Liver (tissue), 9 donors: ENCODE results near the gene TMEM184C. TPM values are rescaled to one million over a fixed set of nuclear protein-coding genes. Genes with fewer than 3 reads are reported as not detected.

ENCODE experiments used
- DNase-seq: peaks from one replicate; pipeline ENCODE4 v3.0.0-alpha.2; 2017; ENCODE audit warnings: low spot score
- H3K27ac ChIP-seq, 2 donors: one replicate each; pipeline ENCODE4 v1.7.0; 2013; ENCODE audit warnings: inconsistent platforms in 2 of 2, low read length in 2 of 2, control low read depth in 1 of 2, low read depth in 1 of 2, mild to moderate bottlenecking in 1 of 2
- H3K27me3 ChIP-seq, 4 donors: one replicate each; pipeline versions ENCODE4 v1.6.1 to v1.7.0; 2013; ENCODE audit warnings: low read length in 3 of 4, inconsistent platforms in 1 of 4, mild to moderate bottlenecking in 1 of 4, moderate library complexity in 1 of 4; ENCODE audit not compliant: control insufficient read depth in 4 of 4, insufficient read depth in 4 of 4
- H3K36me3 ChIP-seq, 4 donors: one replicate each; pipeline versions ENCODE4 v1.6.1 to v1.7.0; 2013; ENCODE audit warnings: low read length in 3 of 4, mild to moderate bottlenecking in 3 of 4, low read depth in 1 of 4, moderate library complexity in 1 of 4; ENCODE audit not compliant: control insufficient read depth in 4 of 4, insufficient read depth in 3 of 4
- H3K4me1 ChIP-seq, 4 donors: one replicate each; pipeline versions ENCODE4 v1.6.1 to v1.7.0; 2013; ENCODE audit warnings: low read length in 3 of 4, mild to moderate bottlenecking in 3 of 4, moderate library complexity in 1 of 4; ENCODE audit not compliant: control insufficient read depth in 4 of 4, insufficient read depth in 4 of 4
- H3K4me3 ChIP-seq, 3 donors: one replicate each; pipeline versions ENCODE4 v1.6.1 to v1.7.0; 2013; ENCODE audit warnings: low read length in 3 of 3, control low read depth in 1 of 3, low read depth in 1 of 3, mild to moderate bottlenecking in 1 of 3
- H3K9ac ChIP-seq, 2 donors: one replicate each; pipeline ENCODE4 v1.7.0; 2013; ENCODE audit warnings: low read length in 2 of 2, mild to moderate bottlenecking in 2 of 2, moderate library complexity in 2 of 2, control low read depth in 1 of 2, low read depth in 1 of 2
- H3K9me3 ChIP-seq, 4 donors: one replicate each; pipeline versions ENCODE4 v1.6.1 to v1.7.0; 2013; ENCODE audit warnings: low read length in 3 of 4; ENCODE audit not compliant: control insufficient read depth in 4 of 4
- ATF3 ChIP-seq: IDR thresholded peaks from 2 replicates; pipeline ENCODE4 v1.6.1; 2016; ENCODE audit warnings: antibody characterized with exemption
- CTCF ChIP-seq: fragments of 150-350 bp; IDR thresholded peaks from 2 replicates; pipeline ENCODE4 v1.5.1; 2017; ENCODE audit warnings: improper control_type of control experiment, low read depth, low read length; ENCODE audit not compliant: missing input control
- EGR1 ChIP-seq, 2 donors: IDR thresholded peaks; 2 replicates each; pipeline ENCODE4 v1.6.1; 2016 to 2018; ENCODE audit warnings: antibody characterized with exemption in 2 of 2, low read depth in 2 of 2
- FOXA1 ChIP-seq: IDR thresholded peaks from 2 replicates; pipeline ENCODE4 v1.6.1; 2016; ENCODE audit warnings: antibody characterized with exemption
- FOXA2 ChIP-seq: IDR thresholded peaks from 2 replicates; pipeline ENCODE4 v1.6.1; 2016; ENCODE audit warnings: antibody characterized with exemption
- GABPA ChIP-seq, 2 donors: IDR thresholded peaks in 1 of 2; conservative IDR thresholded peaks in 1 of 2; 2 replicates each; pipeline ENCODE4 v1.6.1; 2016; ENCODE audit warnings: antibody characterized with exemption in 2 of 2, mild to moderate bottlenecking in 1 of 2, moderate library complexity in 1 of 2
- HNF4A ChIP-seq, 2 donors: conservative IDR thresholded peaks; 2 replicates each; pipeline ENCODE4 v1.6.1; 2016; ENCODE audit warnings: antibody characterized with exemption in 2 of 2, mild to moderate bottlenecking in 2 of 2
- HNF4G ChIP-seq: IDR thresholded peaks from 2 replicates; pipeline ENCODE4 v1.6.1; 2016; ENCODE audit warnings: antibody characterized with exemption
- JUND ChIP-seq, 2 donors: IDR thresholded peaks; 2 replicates each; pipeline ENCODE4 v1.6.1; 2016; ENCODE audit warnings: antibody characterized with exemption in 2 of 2
- MAX ChIP-seq: IDR thresholded peaks from 2 replicates; pipeline ENCODE4 v1.6.1; 2016; ENCODE audit warnings: antibody characterized with exemption
- NR2F2 ChIP-seq: IDR thresholded peaks from 2 replicates; pipeline ENCODE4 v1.6.1; 2016; ENCODE audit warnings: antibody characterized with exemption
- RAD21 ChIP-seq, 2 donors: IDR thresholded peaks; 2 replicates each; pipeline ENCODE4 v1.6.1; 2016; ENCODE audit warnings: antibody characterized with exemption in 2 of 2, mild to moderate bottlenecking in 2 of 2
- RXRA ChIP-seq, 2 donors: IDR thresholded peaks; 2 replicates each; pipeline ENCODE4 v1.6.1; 2017 to 2018; ENCODE audit warnings: antibody characterized with exemption in 2 of 2, mild to moderate bottlenecking in 1 of 2
- SP1 ChIP-seq: IDR thresholded peaks from 2 replicates; pipeline ENCODE4 v1.6.1; 2018; ENCODE audit warnings: antibody characterized with exemption, mild to moderate bottlenecking
- TAF1 ChIP-seq: conservative IDR thresholded peaks from 2 replicates; pipeline ENCODE4 v1.6.1; 2016; ENCODE audit warnings: antibody characterized with exemption, mild to moderate bottlenecking
- YY1 ChIP-seq: IDR thresholded peaks from 2 replicates; pipeline ENCODE4 v1.6.1; 2016; ENCODE audit warnings: antibody characterized with exemption, mild to moderate bottlenecking
- ZBTB33 ChIP-seq: IDR thresholded peaks from 2 replicates; pipeline ENCODE4 v1.6.1; 2016; ENCODE audit warnings: antibody characterized with exemption
- WGBS: extraction: QIAGEN DNeasy Blood & Tissue Kit; methylation state at CpG from one replicate; pipeline ENCODE4 v1.1.7; 2013; 5-methylcytosine and 5-hydroxymethylcytosine counted together
- polyA plus RNA-seq, 2 donors: library from polyadenylated mRNA; stranded (reverse) in 1 of 2; unstranded in 1 of 2; fragments of 200-250 nt in 1 of 2; fragments of >200 nt in 1 of 2; fragmentation: Nextera tagmentation in 1 of 2; extraction: Ambion mirVana in 1 of 2; gene quantifications; one replicate each; pipeline versions ENCODE4 v1.2.1 to v1.2.3, GENCODE V29; 2013 to 2015
- total RNA-seq, 2 donors: library from RNA; depleted of rRNA; stranded (reverse); fragments of >200 nt; gene quantifications; one replicate each; pipeline ENCODE4 v1.2.3, GENCODE V29; 2014
- donor health status: healthy.
- donor health status: healthy.
- donor health status: healthy.
- donor health status: healthy.
- donor health status: healthy.

Gene TMEM184C
- total and polyA plus RNA-seq, 4 donors: 9.1 to 31.4 (median 13.4) TPM

- H3K27me3 ChIP-seq: no peaks in the 10 kb centered on the region
- no peak overlapping the region for H3K9ac ChIP-seq
- DNase-seq: no peak
- H3K36me3 ChIP-seq: no peaks in the 10 kb centered on the region
- H3K4me1 ChIP-seq: no peaks in the 10 kb centered on the region
- TF ChIP-seq SP1 (no peak), EGR1 (IDR thresholded peaks at IDR 0.05; ENCODE audit: low read depth in 2 of 2) (no peak)
- H3K9me3 ChIP-seq: no peaks in the 10 kb centered on the region
- H3K27ac ChIP-seq: no peak overlapping the region
- H3K4me3 ChIP-seq: no peak overlapping the region
Observed at GRCh38 chr4:147582386-147583060, 34.7 kb upstream of the TMEM184C start.

GRCh38 chr4:147583876-147584275 lies 33.3 kb upstream of the TMEM184C start:
- TF ChIP-seq YY1: no peak
- TF ChIP-seq ATF3: no peak
- TF ChIP-seq RAD21 (IDR thresholded peaks at IDR 0.05): no peak
- TF ChIP-seq GABPA (IDR thresholded peaks at IDR 0.05 in 1 of 2, conservative IDR thresholded peaks at IDR 0.05 in 1 of 2): no peak
- TF ChIP-seq EGR1 (IDR thresholded peaks at IDR 0.05; ENCODE audit: low read depth in 2 of 2): no peak
- no peak for TF ChIP-seq ZBTB33
- TF ChIP-seq CTCF: no peak
- TF ChIP-seq JUND (IDR thresholded peaks at IDR 0.05): no peak
- no peak for TF ChIP-seq SP1
- no peak for TF ChIP-seq FOXA2
- no peak for TF ChIP-seq HNF4G
- no peak for TF ChIP-seq RXRA (IDR thresholded peaks at IDR 0.05)
- TF ChIP-seq FOXA1: no peak
- no peak for TF ChIP-seq HNF4A (conservative IDR thresholded peaks at IDR 0.05)
- no peak for TF ChIP-seq NR2F2
- no peak for TF ChIP-seq TAF1
- DNase-seq: no peak
- no peaks in the 10 kb centered on the region for H3K27me3 ChIP-seq
- H3K9ac ChIP-seq: no peak overlapping the region
- H3K4me3 ChIP-seq: no peak overlapping the region
- 91% methylated on average over 1 of the region's 1 CpG for WGBS
- H3K27ac ChIP-seq: no peak overlapping the region
- no peaks in the 10 kb centered on the region for H3K36me3 ChIP-seq
- no peaks in the 10 kb centered on the region for H3K4me1 ChIP-seq
- no peaks in the 10 kb centered on the region for H3K9me3 ChIP-seq

GRCh38 chr4:147586032-147586431 lies 31.2 kb upstream of the TMEM184C start:
- TF ChIP-seq EGR1 (IDR thresholded peaks at IDR 0.05; ENCODE audit: low read depth in 2 of 2) (no peak), GABPA (IDR thresholded peaks at IDR 0.05 in 1 of 2, conservative IDR thresholded peaks at IDR 0.05 in 1 of 2) (no peak), NR2F2 (no peak), MAX (no peak), TAF1 (no peak), RXRA (IDR thresholded peaks at IDR 0.05) (no peak)
- DNase-seq: no peak
- H3K4me1 ChIP-seq: no peaks in the 10 kb centered on the region
- no peaks in the 10 kb centered on the region for H3K9me3 ChIP-seq
- H3K36me3 ChIP-seq: no peaks in the 10 kb centered on the region
- no peak overlapping the region for H3K4me3 ChIP-seq
- H3K9ac ChIP-seq: no peak overlapping the region
- H3K27ac ChIP-seq: no peak overlapping the region
- whole genome bisulfite sequencing: 44% methylated on average over 3 of the region's 3 CpGs
- H3K27me3 ChIP-seq: no peaks in the 10 kb centered on the region
